Suprapubic skin (tissue), 4 donors: Measurements from ENCODE around the gene FMO3.

ENCODE experiments used
- CTCF ChIP-seq, 2 donors: fragments of 200-600 bp in 1 of 2; fragments of 450-650 bp in 1 of 2; sonication (generic) in 1 of 2; IDR thresholded peaks; one replicate each; pipeline ENCODE4 v1.5.1; 2016 to 2019; ENCODE audit warnings: antibody characterized with exemption in 2 of 2, mild to moderate bottlenecking in 1 of 2, moderate library complexity in 1 of 2
- POLR2A ChIP-seq, 2 donors: fragments of 450-650 bp; IDR thresholded peaks; one replicate each; pipeline ENCODE4 v1.6.1; 2017; ENCODE audit warnings: antibody characterized with exemption in 2 of 2, mild to moderate bottlenecking in 2 of 2, moderate library complexity in 2 of 2
- POLR2AphosphoS5 ChIP-seq, 3 donors: sonication (generic); formaldehyde crosslinking; IDR thresholded peaks; one replicate each; pipeline ENCODE4 v1.6.1; 2017; ENCODE audit warnings: antibody characterized with exemption in 3 of 3

- TF ChIP-seq CTCF (IDR thresholded peaks at IDR 0.05) (no peak), POLR2AphosphoS5 (IDR thresholded peaks at IDR 0.05) (no peak), POLR2A (IDR thresholded peaks at IDR 0.05) (no peak)
Measured at GRCh38 chr1:171138980-171139379, 48.3 kb downstream of the FMO3 start.
